Left ventricle myocardium inferior (tissue), 1 donor: ENCODE results near the gene SORT1. TPM values are rescaled to one million over a fixed set of nuclear protein-coding genes. Genes with fewer than 3 reads are reported as not detected.

Experiments used
- DNase-seq: peaks from one replicate; pipeline ENCODE4 v3.0.0-alpha.2; 2020
- H3K27ac ChIP-seq: fragments of 200-600 bp; replicated peaks from 2 replicates; pipeline ENCODE4 v1.8.0; 2021
- H3K27me3 ChIP-seq: fragments of 200-600 bp; 2 replicates; pipeline ENCODE4 v1.8.0; 2021; ENCODE audit warnings: low read depth
- H3K36me3 ChIP-seq: fragments of 200-600 bp; 2 replicates; pipeline ENCODE4 v1.8.0; 2021
- H3K4me1 ChIP-seq: fragments of 200-600 bp; 2 replicates; pipeline ENCODE4 v1.8.0; 2021
- H3K4me3 ChIP-seq: fragments of 200-600 bp; 2 replicates; pipeline ENCODE4 v1.8.0; 2021; ENCODE audit warnings: mild to moderate bottlenecking, moderate library complexity
- H3K9me3 ChIP-seq: fragments of 200-600 bp; replicated peaks from 2 replicates; pipeline ENCODE4 v1.8.0; 2021
- intact Hi-C: fragments of 100-400 bp; cut with micrococcal nuclease; formaldehyde crosslinking; loops from one replicate; pipeline ENCODE4 v1.11.0; 2022
- total RNA-seq: library from RNA; stranded (reverse); fragmentation: NEBNext Ultra II Directional; extraction: Animal tissue kit (Norgen Biotek cat#: 25700); gene quantifications from one replicate; pipeline ENCODE4 v1.2.1, GENCODE V29; 2021
- TF ChIP-seq, protein P1 (sequence below): fragments of 200-600 bp; IDR thresholded peaks from 2 replicates; pipeline ENCODE4 v1.8.0; 2021; ENCODE audit warnings: antibody characterized with exemption, mild to moderate bottlenecking, borderline replicate concordance
- donor health status: DM: no; HTN: yes; CAD: no; lungs with severe emphysema.

SORT1 gene
- total RNA-seq, 1 donor from 2014 or later = 146 TPM

DNA sequence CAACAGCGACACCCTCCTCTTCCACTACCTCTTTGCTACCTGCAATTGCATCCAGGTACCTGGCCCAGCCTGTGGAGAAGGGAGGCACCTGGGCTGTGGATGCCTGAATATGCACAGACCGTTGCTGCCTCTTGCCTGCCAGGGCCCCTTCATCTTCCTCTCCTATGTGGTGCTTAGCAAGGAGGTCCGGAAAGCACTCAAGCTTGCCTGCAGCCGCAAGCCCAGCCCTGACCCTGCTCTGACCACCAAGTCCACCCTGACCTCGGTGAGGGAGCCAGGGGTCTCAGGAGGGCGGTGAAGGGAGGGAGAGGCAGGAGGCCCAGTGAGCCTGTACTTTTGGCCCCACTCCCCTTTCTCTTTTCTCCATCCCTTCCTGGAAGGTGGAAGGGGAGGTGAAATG lies 126.3 kb downstream of the SORT1 start:
- H3K9me3 ChIP-seq = no peaks in the 10 kb centered on the region
- no peaks in the 10 kb centered on the region for H3K27me3 ChIP-seq
- no peaks in the 10 kb centered on the region for H3K36me3 ChIP-seq
- H3K4me1 ChIP-seq = no peaks in the 10 kb centered on the region
- no peak overlapping the region for H3K4me3 ChIP-seq
- TF ChIP-seq, protein P1, sequence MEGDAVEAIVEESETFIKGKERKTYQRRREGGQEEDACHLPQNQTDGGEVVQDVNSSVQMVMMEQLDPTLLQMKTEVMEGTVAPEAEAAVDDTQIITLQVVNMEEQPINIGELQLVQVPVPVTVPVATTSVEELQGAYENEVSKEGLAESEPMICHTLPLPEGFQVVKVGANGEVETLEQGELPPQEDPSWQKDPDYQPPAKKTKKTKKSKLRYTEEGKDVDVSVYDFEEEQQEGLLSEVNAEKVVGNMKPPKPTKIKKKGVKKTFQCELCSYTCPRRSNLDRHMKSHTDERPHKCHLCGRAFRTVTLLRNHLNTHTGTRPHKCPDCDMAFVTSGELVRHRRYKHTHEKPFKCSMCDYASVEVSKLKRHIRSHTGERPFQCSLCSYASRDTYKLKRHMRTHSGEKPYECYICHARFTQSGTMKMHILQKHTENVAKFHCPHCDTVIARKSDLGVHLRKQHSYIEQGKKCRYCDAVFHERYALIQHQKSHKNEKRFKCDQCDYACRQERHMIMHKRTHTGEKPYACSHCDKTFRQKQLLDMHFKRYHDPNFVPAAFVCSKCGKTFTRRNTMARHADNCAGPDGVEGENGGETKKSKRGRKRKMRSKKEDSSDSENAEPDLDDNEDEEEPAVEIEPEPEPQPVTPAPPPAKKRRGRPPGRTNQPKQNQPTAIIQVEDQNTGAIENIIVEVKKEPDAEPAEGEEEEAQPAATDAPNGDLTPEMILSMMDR = no peak
- intact Hi-C loops = loop anchor here (10.0 kb wide), 1 partner anchor 243 kb away; no protein-coding TSS in a partner anchor
- no peak overlapping the region for H3K27ac ChIP-seq
- peak; percentile 4 for DNase-seq

- Histone ChIP-seq H3K27me3 (no peaks in the 10 kb centered on the region), H3K9me3 (no peaks in the 10 kb centered on the region), H3K27ac (no peak overlapping the region), H3K4me1 (no peaks in the 10 kb centered on the region), H3K36me3 (no peaks in the 10 kb centered on the region), H3K4me3 (no peak overlapping the region)
- intact Hi-C loops = loop anchor here (10.0 kb wide), 1 partner anchor 244 kb away; no protein-coding TSS in a partner anchor
- TF ChIP-seq, protein P1 = no peak
- DNase-seq = peak; percentile 10
Observed at GRCh38 chr1:109270623-109271317, 126.9 kb downstream of the SORT1 start.

DNA sequence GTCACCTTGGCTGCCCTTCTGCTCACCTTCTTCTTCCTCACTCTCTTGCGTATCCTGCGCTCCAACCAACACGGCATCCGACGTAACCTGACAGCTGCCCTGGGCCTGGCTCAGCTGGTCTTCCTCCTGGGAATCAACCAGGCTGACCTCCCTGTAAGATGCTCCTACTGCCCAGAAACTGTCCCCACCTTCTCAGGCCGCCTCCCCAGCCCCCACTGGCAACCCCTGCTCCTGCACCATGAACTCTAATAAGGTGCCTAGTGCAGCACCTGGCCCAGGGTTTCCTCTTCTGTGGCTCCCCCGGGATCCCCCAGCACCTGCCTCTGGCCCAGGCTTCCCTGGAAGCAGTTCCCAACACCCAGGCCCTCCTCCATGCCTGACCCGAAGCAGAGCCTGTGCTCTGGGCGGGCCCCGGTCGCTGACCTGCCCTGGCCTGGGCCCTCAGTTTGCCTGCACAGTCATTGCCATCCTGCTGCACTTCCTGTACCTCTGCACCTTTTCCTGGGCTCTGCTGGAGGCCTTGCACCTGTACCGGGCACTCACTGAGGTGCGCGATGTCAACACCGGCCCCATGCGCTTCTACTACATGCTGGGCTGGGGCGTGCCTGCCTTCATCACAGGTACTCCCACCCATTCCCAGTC lies 127.6 kb downstream of the SORT1 start:
- no peaks in the 10 kb centered on the region for H3K4me1 ChIP-seq
- H3K27me3 ChIP-seq = no peaks in the 10 kb centered on the region
- no peak overlapping the region for H3K4me3 ChIP-seq
- DNase-seq = no peak
- TF ChIP-seq, protein P1 = no peak
- H3K27ac ChIP-seq = no peak overlapping the region
- no peaks in the 10 kb centered on the region for H3K36me3 ChIP-seq
- intact Hi-C loops = loop anchor here (10.0 kb wide), 1 partner anchor 245 kb away; no protein-coding TSS in a partner anchor
- H3K9me3 ChIP-seq = no peaks in the 10 kb centered on the region

DNA sequence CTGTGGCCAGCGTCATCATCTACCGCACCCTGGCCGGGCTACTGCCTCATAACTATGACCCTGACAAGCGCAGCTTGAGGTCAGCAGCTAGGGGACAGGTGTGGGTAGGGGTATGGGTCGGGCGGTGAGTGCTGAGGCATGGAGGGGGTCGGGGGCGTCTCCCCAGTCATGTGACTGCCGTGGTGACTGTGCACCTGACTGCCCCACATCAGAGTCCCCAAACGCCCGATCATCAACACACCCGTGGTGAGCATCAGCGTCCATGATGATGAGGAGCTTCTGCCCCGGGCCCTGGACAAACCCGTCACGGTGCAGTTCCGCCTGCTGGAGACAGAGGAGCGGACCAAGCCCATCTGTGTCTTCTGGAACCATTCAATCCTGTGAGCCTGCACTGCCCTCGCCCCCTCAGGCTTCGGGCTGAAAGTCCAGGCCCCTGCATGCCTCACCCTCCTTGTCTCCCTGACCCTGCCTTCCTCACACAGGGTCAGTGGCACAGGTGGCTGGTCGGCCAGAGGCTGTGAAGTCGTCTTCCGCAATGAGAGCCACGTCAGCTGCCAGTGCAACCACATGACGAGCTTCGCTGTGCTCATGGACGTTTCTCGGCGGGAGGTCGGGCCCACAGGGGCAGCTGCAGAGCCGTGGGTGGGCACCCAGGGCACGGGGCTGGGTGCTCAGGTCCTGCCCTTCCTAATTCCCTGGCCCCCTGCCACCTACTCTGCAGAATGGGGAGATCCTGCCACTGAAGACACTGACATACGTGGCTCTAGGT lies 128.3 kb downstream of the SORT1 start:
- H3K27me3 ChIP-seq = no peaks in the 10 kb centered on the region
- H3K4me3 ChIP-seq = no peak overlapping the region
- no peak overlapping the region for H3K27ac ChIP-seq
- DNase-seq = no peak
- intact Hi-C loops = no loop called here
- H3K9me3 ChIP-seq = no peaks in the 10 kb centered on the region
- H3K4me1 ChIP-seq = no peaks in the 10 kb centered on the region
- TF ChIP-seq, protein P1 = no peak
- no peaks in the 10 kb centered on the region for H3K36me3 ChIP-seq

GRCh38 chr1:109268431-109269211 lies 129.1 kb downstream of the SORT1 start:
- Histone ChIP-seq H3K36me3 (no peaks in the 10 kb centered on the region), H3K27ac (no peak overlapping the region)
- intact Hi-C loops = no loop called here

More at GRCh38 chr1:109268431-109269211, 129.1 kb downstream of the SORT1 start:
- Histone ChIP-seq H3K27me3 (no peaks in the 10 kb centered on the region), H3K4me1 (peaks cover 4% of the 10 kb centered on the region), H3K4me3 (no peak overlapping the region), H3K9me3 (no peaks in the 10 kb centered on the region)
- TF ChIP-seq, protein P1 = no peak
- DNase-seq = no peak
